Epithelial cell of esophagus (primary cell): ENCODE data around the gene SYT15.
A peak's percentile ranks its signal among the peaks of the same experiment; 100 is the strongest.

Experiments
- DNase-seq: peaks from one replicate; pipeline ENCODE4 v3.0.0; 2010; ENCODE audit warnings: low read depth
- H3K4me3 ChIP-seq: 2 replicates; pipeline ENCODE4 v1.5.1; 2011; ENCODE audit warnings: mild to moderate bottlenecking, low read length, control low read depth
- TF ChIP-seq, protein P1 (sequence below): IDR thresholded peaks from 2 replicates; pipeline ENCODE4 v1.5.1; 2011; ENCODE audit warnings: low read depth, mild to moderate bottlenecking, low read length, control low read depth, inconsistent platforms; ENCODE audit not compliant: insufficient read depth; ENCODE audit errors: missing control alignments

The SYT15 gene

DNA sequence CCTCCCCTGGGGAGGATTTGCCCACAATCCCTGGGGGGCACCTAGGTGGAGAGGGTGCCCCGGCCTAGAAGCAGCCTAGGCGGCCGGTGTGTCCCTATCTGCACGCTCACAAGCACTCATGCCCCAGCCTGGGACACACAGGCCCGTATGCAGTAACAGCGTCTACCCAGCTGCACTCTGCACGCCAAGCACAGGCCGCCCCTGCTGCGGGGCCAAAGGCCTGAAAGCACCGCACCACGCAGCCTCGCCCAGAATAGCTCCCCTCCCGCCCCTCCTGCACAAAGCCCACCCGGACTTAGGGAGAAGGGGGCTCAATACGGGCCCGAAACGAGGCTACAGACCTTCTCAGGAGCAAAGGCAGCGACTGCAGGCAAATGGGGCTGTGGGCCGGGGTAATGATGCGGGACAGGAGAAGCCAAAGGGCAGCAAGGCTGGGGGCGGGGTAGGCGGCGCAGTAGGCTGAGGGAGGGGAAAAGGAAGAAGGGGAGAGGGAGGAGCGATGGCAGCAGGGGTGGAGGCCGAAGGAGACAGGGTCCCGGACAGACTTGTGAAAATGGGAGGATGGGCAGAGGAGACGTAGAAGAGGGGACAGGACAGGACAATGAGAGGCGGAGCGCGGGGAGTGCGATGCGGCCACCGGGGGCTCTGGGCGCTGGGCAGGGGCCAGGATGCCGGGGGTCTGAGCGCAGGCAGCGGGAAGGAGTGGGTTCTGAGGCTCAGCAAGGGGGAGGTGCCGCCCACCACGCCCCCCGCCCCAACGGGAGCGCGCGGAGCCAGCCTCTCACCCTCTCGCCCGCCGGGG, 23.0 kb upstream of the SYT15 start:
- TF ChIP-seq, protein P1, sequence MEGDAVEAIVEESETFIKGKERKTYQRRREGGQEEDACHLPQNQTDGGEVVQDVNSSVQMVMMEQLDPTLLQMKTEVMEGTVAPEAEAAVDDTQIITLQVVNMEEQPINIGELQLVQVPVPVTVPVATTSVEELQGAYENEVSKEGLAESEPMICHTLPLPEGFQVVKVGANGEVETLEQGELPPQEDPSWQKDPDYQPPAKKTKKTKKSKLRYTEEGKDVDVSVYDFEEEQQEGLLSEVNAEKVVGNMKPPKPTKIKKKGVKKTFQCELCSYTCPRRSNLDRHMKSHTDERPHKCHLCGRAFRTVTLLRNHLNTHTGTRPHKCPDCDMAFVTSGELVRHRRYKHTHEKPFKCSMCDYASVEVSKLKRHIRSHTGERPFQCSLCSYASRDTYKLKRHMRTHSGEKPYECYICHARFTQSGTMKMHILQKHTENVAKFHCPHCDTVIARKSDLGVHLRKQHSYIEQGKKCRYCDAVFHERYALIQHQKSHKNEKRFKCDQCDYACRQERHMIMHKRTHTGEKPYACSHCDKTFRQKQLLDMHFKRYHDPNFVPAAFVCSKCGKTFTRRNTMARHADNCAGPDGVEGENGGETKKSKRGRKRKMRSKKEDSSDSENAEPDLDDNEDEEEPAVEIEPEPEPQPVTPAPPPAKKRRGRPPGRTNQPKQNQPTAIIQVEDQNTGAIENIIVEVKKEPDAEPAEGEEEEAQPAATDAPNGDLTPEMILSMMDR = no peak
- no peak for DNase-seq
- peak overlapping the region; percentile 52 for H3K4me3 ChIP-seq

DNA sequence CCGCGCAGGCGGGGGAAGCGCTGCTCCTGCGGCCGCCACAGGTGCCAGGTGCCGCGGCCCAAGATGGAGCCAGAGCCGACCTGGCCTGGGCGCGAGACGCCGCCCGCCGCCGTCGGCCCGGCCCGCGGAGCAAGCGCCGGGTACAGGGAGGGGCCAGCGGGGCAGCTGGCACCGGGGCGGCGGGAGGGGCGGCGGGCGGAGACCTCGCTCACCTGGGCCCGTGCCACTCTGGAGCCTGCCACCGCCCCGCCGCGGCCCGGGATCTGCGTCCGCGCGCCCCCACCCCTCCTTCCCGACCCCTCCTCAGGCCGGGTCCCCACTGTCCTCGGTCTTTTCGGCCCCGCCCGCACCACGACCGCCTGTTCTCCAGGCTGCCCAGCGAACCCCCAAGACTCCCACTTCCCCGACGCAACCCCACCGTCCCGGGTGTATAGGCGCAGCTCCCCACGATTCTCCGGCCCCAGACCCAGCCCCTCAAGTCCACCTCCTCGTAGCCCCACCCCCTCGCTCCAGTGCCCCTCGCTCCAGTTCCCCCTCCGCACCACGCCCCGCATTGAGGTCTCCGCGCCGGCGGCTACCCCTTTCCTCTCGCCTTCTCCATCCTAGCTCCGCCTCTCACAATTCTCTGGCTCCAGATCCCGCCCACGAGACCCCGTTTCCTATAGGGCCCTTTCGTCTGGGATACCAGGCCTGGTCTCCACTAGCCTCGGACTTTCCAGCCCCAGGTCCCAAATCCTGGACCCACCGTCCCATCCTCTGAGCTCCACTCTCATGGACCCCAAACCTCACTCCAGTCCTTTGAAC, 22.2 kb upstream of the SYT15 start, which contains the start of gene GPRIN2:
Gene GPRIN2, minus strand, starts transcription at position 144 of the 804 bp plus-strand sequence. CDS start 5,922 bp downstream, outside the sequence.
- TF ChIP-seq, protein P1 = no peak
- no peak for DNase-seq
- H3K4me3 ChIP-seq = peak within 1 kb of the TSS; percentile 52

DNA sequence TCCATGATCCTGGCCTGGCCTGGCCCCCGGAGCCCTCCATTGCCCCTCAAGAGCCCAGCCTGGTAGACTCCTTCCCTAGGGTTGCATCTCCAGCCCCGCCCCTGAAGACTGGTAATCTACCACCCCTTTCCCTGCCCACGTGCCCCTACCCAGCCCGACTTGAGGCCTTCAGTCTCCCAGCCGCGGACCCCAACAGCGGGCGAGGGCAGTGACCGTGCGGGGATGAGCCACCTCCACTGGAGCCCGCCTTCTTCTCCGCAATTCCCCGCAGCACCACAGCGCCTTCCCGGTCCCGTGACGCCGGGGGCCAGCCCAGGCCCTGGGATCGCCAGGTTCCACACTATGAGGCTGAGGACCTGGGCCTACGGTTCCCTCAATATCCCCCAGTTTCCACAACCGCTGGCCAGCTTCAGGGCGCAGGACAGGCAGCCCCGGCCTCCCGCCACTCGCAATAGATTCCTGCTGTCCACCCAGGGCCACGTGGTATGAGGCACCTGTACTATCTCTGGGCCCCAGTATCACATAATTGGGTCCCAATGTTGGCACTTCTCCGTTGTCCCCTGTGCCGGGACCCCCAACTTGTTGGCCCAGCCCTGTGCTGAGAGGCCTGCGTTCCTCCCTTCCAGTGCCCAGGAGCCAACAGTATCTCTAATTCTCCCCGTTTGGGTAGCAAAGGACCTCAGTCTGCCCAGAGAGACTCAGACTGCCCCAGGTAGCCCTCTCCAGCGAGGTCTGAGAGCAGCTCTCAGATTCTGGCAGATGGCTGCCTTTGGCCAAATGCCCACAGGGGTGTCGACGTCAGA, 21.4 kb upstream of the SYT15 start:
- DNase-seq = no peak
- no peak overlapping the region for H3K4me3 ChIP-seq
- TF ChIP-seq, protein P1 = no peak

DNA sequence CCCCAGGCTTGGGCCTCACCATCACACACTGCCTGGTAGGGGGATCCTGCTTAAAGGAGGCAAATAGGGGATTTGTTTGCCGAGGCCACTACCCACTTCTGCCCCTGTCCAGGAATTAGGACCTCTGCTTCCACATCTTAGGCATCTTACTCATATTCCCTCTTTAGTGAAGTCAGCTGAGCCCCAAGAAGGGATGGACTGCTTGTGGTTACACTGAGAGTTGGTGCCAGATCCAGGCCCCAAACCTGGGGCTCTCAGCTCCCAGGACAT, 20.9 kb upstream of the SYT15 start:
- TF ChIP-seq, protein P1 = no peak
- H3K4me3 ChIP-seq = no peak overlapping the region
- no peak for DNase-seq

DNA sequence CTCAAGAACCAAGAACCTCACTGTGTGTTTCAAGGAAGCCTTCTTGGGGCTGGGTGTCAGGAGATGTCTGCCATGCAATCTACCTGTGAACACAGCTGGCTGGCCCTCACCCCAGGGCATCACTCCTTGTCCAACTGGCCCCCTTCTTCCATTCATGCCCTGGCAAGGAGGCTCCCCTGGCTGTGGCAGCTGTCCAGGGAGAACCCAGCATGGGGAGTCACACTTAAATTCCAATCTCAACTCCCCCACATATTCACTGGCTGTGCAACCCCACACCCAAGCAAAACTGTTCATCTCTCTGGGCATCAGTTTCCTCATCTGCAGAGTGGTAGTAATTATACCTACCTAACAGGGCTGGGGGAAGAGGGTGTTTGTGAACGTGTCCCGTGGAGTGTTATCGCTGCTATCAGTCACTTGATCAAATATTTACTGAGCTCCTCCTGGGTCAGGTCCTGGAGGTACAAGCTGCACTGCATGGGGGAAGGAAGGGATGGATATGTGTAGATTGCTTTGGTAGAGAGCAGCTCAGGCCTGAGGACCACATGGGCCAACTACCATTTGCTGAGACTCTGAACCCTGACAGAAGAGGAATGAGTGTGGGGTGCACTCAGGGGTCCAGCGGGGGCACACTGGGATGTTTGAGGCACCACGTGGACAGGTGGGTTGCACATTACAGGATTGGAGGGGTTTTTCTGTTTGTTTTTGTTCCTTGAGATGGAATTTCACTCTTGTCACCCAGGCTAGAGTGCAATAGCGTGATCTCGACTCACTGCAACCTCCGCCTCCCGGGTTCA, 20.3 kb upstream of the SYT15 start:
- DNase-seq = no peak
- TF ChIP-seq, protein P1 = no peak
- no peak overlapping the region for H3K4me3 ChIP-seq

DNA sequence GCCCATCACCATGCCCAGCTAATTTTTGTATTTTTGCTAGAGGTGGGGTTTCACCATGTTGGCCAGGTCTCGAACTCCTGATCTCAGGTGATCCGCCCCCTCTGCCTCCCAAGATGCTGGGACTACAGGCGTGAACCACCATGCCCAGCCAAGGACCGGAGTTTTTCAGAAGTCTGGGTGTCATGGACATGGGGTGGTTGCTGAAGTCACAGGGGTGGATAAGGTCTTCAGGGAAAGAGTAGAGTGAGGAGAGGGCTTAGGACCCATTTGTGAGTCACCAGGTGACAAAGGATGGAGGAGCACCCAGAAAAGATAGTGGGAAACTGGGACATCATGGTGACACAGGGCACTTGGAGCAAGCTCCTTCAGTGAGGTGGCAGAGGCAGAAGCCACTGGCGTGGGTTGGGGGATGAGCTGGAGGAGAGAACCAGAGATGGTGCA, 19.7 kb upstream of the SYT15 start:
- H3K4me3 ChIP-seq = no peak overlapping the region
- DNase-seq = no peak
- TF ChIP-seq, protein P1 = no peak
